Astrocyte (in vitro differentiated cells and primary cell): ENCODE measurements around the gene CDC42BPG. TPM values are rescaled to one million over a fixed set of nuclear protein-coding genes. Genes with fewer than 3 reads are reported as not detected.

Source experiments
- DNase-seq: peaks from one replicate; pipeline ENCODE4 v3.0.0-alpha.2; 2010; ENCODE audit warnings: low read depth
- FAIRE-seq: peaks from 2 replicates; lab custom pipeline; 2011; peaks lifted over from hg19 to GRCh38; lab: Jason Lieb, UNC
- H2AFZ ChIP-seq: 2 replicates; pipeline ENCODE4 v1.6.0; 2012; ENCODE audit warnings: low read depth, low read length, inconsistent platforms
- H3K27ac ChIP-seq: 2 replicates; pipeline ENCODE4 v1.5.1; 2011; ENCODE audit warnings: low read depth, low read length, inconsistent platforms
- H3K27me3 ChIP-seq: 2 replicates; pipeline ENCODE4 v1.6.0; 2011; ENCODE audit warnings: low read length, inconsistent platforms; ENCODE audit not compliant: insufficient read depth
- H3K36me3 ChIP-seq: 2 replicates; pipeline ENCODE4 v1.5.1; 2011; ENCODE audit warnings: low read length, inconsistent platforms; ENCODE audit not compliant: insufficient read depth
- H3K4me1 ChIP-seq: 2 replicates; pipeline ENCODE4 v1.5.1; 2011; ENCODE audit warnings: low read length, inconsistent platforms; ENCODE audit not compliant: insufficient read depth
- H3K4me2 ChIP-seq: 2 replicates; pipeline ENCODE4 v1.6.0; 2012; ENCODE audit warnings: low read length, inconsistent platforms
- H3K4me3 ChIP-seq: 2 replicates; pipeline ENCODE4 v1.5.1; 2011; ENCODE audit warnings: low read depth, mild to moderate bottlenecking, low read length, inconsistent platforms; ENCODE audit not compliant: insufficient read depth
- H3K79me2 ChIP-seq: 2 replicates; pipeline ENCODE4 v1.6.0; 2012; ENCODE audit warnings: mild to moderate bottlenecking, low read length, inconsistent platforms; ENCODE audit not compliant: insufficient read depth
- H3K9ac ChIP-seq: 2 replicates; pipeline ENCODE4 v1.6.0; 2012; ENCODE audit warnings: mild to moderate bottlenecking, low read length, inconsistent platforms
- H3K9me3 ChIP-seq: 2 replicates; pipeline ENCODE4 v1.5.1; 2012; ENCODE audit warnings: low read depth, mild to moderate bottlenecking, low read length, inconsistent platforms; ENCODE audit not compliant: insufficient read depth
- H4K20me1 ChIP-seq: 2 replicates; pipeline ENCODE4 v1.6.0; 2012; ENCODE audit warnings: low read length, inconsistent platforms; ENCODE audit not compliant: insufficient read depth
- H3K27ac Mint-ChIP-seq: one replicate; pipeline ENCODE4 v1.8.0; 2021; ENCODE audit warnings: mild to moderate bottlenecking, mixed read lengths; ENCODE audit not compliant: unreplicated experiment
- H3K27me3 Mint-ChIP-seq: one replicate; pipeline ENCODE4 v1.8.0; 2021; ENCODE audit warnings: low read depth, mixed read lengths; ENCODE audit not compliant: unreplicated experiment
- H3K36me3 Mint-ChIP-seq: one replicate; pipeline ENCODE4 v1.8.0; 2021; ENCODE audit warnings: low read depth, mixed read lengths; ENCODE audit not compliant: unreplicated experiment
- H3K4me1 Mint-ChIP-seq: one replicate; pipeline ENCODE4 v1.8.0; 2021; ENCODE audit warnings: low read depth, mixed read lengths; ENCODE audit not compliant: unreplicated experiment
- H3K4me3 Mint-ChIP-seq: one replicate; pipeline ENCODE4 v1.8.0; 2021; ENCODE audit warnings: mild to moderate bottlenecking, moderate library complexity, mixed read lengths; ENCODE audit not compliant: unreplicated experiment
- H3K9me3 Mint-ChIP-seq: one replicate; pipeline ENCODE4 v1.8.0; 2021; ENCODE audit warnings: mild to moderate bottlenecking, mixed read lengths; ENCODE audit not compliant: unreplicated experiment
- CTCF ChIP-seq: IDR thresholded peaks from 2 replicates; pipeline ENCODE4 v1.5.1; 2011; ENCODE audit warnings: low read depth, mild to moderate bottlenecking, inconsistent platforms, low read length, moderate library complexity; ENCODE audit not compliant: insufficient read depth
- EZH2 ChIP-seq: IDR thresholded peaks from 2 replicates; pipeline ENCODE4 v1.6.1; 2012; ENCODE audit warnings: mild to moderate bottlenecking, low read length, inconsistent platforms; ENCODE audit not compliant: insufficient read depth
- total RNA-seq: library from RNA; stranded (reverse); gene quantifications from 2 replicates; pipeline ENCODE4 v1.2.1, GENCODE V29; 2021

Gene CDC42BPG
- total RNA-seq, 1 donor from 2014 or later = 4.6 TPM

GRCh38 chr11:64789331-64790204 lies 54.9 kb downstream of the CDC42BPG start:
- Histone ChIP-seq H3K27ac (no peak overlapping the region), H3K27me3 (no peaks in the 10 kb centered on the region), H3K79me2 (no peaks in the 10 kb centered on the region), H2AFZ (no peak overlapping the region), H3K4me2 (no peak overlapping the region), H3K9me3 (no peaks in the 10 kb centered on the region), H3K9ac (no peak overlapping the region), H3K4me3 (no peak overlapping the region), H4K20me1 (no peaks in the 10 kb centered on the region), H3K4me1 (no peaks in the 10 kb centered on the region), H3K36me3 (no peaks in the 10 kb centered on the region)
- TF ChIP-seq CTCF = no peak
- TF ChIP-seq EZH2 = no peak
- H3K27me3 Mint-ChIP-seq = no peaks in the 10 kb centered on the region
- H3K4me1 Mint-ChIP-seq = no peaks in the 10 kb centered on the region
- H3K9me3 Mint-ChIP-seq = no peaks in the 10 kb centered on the region
- DNase-seq (no peak), FAIRE-seq (no peak)
- H3K4me3 Mint-ChIP-seq = no peak overlapping the region
- H3K27ac Mint-ChIP-seq = no peak overlapping the region
- H3K36me3 Mint-ChIP-seq = peaks cover 8% of the 10 kb centered on the region

GRCh38 chr11:64788321-64789215 lies 55.9 kb downstream of the CDC42BPG start:
- peaks cover 8% of the 10 kb centered on the region for H3K36me3 Mint-ChIP-seq
- Histone ChIP-seq H3K9ac (no peak overlapping the region), H4K20me1 (no peaks in the 10 kb centered on the region), H3K27me3 (no peaks in the 10 kb centered on the region), H3K36me3 (no peaks in the 10 kb centered on the region), H3K4me3 (no peak overlapping the region), H3K4me1 (no peaks in the 10 kb centered on the region), H2AFZ (no peak overlapping the region), H3K27ac (no peak overlapping the region), H3K4me2 (no peak overlapping the region), H3K79me2 (no peaks in the 10 kb centered on the region), H3K9me3 (no peaks in the 10 kb centered on the region)
- H3K27ac Mint-ChIP-seq = no peak overlapping the region
- H3K4me3 Mint-ChIP-seq = no peak overlapping the region
- TF ChIP-seq CTCF (no peak), EZH2 (no peak)
- H3K27me3 Mint-ChIP-seq = no peaks in the 10 kb centered on the region
- no peaks in the 10 kb centered on the region for H3K4me1 Mint-ChIP-seq
- H3K9me3 Mint-ChIP-seq = no peaks in the 10 kb centered on the region
- FAIRE-seq (no peak), DNase-seq (no peak)
